Activated CD8-positive, alpha-beta memory T cell treated with anti-CD3 and anti-CD28 coated beads for 48 hours (primary cell): ENCODE data around the gene ASIP.

Source experiments
- DNase-seq, 3 experiments: peaks; one replicate each; pipeline ENCODE4 v3.0.0-alpha.2; 2020; ENCODE audit warnings: low read depth in 2 of 3, low spot score in 2 of 3

Gene ASIP

GRCh38 chr20:34310481-34311117 lies 69.4 kb downstream of the ASIP start:
- DNase-seq, result no peak

DNA sequence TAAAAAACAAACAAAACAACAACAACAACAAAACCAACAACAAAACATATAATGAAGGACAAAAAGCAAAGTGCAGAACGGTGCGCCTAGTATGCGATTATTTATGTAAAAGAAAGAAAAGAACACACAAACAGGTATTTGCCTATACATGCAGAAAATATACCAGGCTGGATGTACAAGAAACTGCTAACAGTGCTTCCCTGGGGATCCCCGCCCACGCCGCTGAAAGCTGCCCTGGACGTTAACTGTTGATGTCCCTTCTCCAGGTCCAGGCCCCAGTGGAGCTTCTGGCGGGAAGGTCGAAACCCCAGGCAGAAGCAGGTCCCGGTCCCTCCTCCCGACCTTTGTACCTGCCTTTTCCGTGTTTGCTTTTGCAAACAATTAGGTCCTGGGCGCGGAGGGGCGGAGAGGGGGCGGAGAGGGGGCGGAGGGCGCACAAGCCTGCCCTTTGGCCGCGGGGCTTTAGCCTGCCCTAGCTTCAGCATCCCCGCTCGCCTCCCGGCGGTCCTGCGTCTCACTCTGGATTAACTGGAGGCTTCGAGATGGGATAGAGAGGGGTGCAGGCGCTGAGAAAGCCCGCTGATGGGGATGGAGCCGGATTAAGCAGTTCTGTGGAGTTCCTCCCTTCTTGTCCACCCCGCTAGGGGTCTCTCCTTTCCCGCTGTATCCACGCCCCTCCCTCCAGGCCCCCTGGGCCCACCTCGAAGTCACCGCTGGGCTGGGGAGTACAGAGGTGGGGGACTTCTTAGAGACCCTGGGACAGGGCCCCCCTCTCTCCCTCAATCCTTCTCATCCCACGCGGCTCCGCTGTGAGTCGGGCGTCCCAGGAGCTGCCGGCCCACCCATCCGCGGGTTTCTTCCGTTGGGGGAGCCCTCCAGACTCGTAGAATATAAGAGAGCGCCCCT lies 70.1 kb downstream of the ASIP start:
- DNase-seq, result no peak

DNA sequence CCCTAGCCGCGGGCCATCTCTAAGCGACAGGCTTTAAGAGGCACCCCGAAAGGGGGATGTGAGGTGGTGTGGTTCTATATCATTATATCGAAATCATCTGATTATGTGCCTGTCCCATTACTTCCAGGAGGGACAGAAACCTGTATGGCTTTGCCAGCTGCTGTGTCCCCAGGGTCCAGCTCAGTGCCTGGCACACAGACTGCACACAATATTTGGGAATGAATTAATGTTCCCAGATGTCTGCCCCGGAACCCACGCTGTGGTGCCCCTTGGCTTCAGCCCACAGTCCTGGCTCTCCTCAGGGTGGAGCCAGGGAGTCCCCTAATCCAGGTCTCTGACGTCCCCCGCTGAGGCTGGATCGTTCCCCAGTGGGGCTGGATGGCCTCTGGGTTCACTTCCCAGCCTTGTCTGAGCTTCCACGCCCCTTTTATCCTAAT lies 70.8 kb downstream of the ASIP start:
- no peak for DNase-seq

- peak; percentile 70 to 75 (median 73) for DNase-seq
These were observed 71.5 kb downstream of the ASIP start for GRCh38 chr20:34312544-34313217.

DNA sequence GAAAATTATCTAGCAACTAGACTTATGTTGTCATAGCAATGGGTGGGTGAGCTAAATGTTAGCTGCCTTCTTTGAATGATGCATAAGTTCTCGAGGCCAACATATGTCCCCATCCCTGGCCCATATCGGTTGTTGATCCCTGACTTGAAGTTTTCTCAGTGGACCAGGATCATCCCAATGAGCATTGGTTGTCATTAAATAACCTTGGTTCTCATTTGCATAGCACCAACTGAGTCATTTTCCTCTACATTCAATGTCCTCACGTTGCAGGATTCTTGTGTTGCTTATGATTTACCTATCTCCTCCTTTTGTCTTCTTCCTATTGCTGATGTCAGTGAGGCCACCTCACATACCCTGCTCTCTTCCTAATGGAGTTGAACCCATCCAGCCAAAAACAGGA lies 74.0 kb downstream of the ASIP start:
- DNase-seq, result no peak

- DNase-seq, result no peak
These were observed 75.1 kb downstream of the ASIP start for GRCh38 chr20:34316196-34316814.
